GM18520 (cell line): ENCODE data around the gene SLC15A5.

ENCODE experiments used
- ATAC-seq: cut with Tn5 transposase; IDR thresholded peaks from one replicate; pipeline ENCODE4 v1.9.1; 2021; ENCODE audit not compliant: unreplicated experiment

Gene SLC15A5

GRCh38 chr12:16277585-16277984 lies at the start of gene SLC15A5:
Gene SLC15A5 (minus strand): TSS chr12:16277685. CDS start chr12:16277685, 0 bp downstream.
- ATAC-seq: no peak

- no peak for ATAC-seq
These were observed 47.9 kb upstream of the SLC15A5 start for GRCh38 chr12:16325426-16325825.

- no peak for ATAC-seq
These were observed 47.3 kb upstream of the SLC15A5 start for GRCh38 chr12:16324772-16325171.

- ATAC-seq: no peak
These were observed 46.8 kb upstream of the SLC15A5 start for GRCh38 chr12:16324272-16324671.

GRCh38 chr12:16323638-16324037 lies 46.2 kb upstream of the SLC15A5 start:
- no peak for ATAC-seq

- no peak for ATAC-seq
These were observed 45.5 kb upstream of the SLC15A5 start for GRCh38 chr12:16323010-16323409.

GRCh38 chr12:16310934-16311333 lies 33.4 kb upstream of the SLC15A5 start:
- ATAC-seq: no peak

- no peak for ATAC-seq
These were observed 30.5 kb upstream of the SLC15A5 start for GRCh38 chr12:16307856-16308475.

GRCh38 chr12:16303939-16304338 lies 26.5 kb upstream of the SLC15A5 start:
- ATAC-seq: no peak

- no peak for ATAC-seq
These were observed 23.3 kb upstream of the SLC15A5 start for GRCh38 chr12:16300736-16301135.

GRCh38 chr12:16300122-16300521 lies 22.6 kb upstream of the SLC15A5 start:
- no peak for ATAC-seq

- ATAC-seq: no peak
These were observed 21.9 kb upstream of the SLC15A5 start for GRCh38 chr12:16299403-16299802.

GRCh38 chr12:16297521-16297920 lies 20.0 kb upstream of the SLC15A5 start:
- no peak for ATAC-seq

- no peak for ATAC-seq
These were observed 17.0 kb upstream of the SLC15A5 start for GRCh38 chr12:16294376-16294956.

- no peak for ATAC-seq
These were observed 13.5 kb upstream of the SLC15A5 start for GRCh38 chr12:16291032-16291431.

- ATAC-seq: no peak
These were observed 8.1 kb upstream of the SLC15A5 start for GRCh38 chr12:16285586-16285985.

GRCh38 chr12:16282978-16283377 lies 5.5 kb upstream of the SLC15A5 start:
- no peak for ATAC-seq

- ATAC-seq: no peak
These were observed 4.6 kb upstream of the SLC15A5 start for GRCh38 chr12:16282081-16282480.

- ATAC-seq: no peak
These were observed 3.7 kb upstream of the SLC15A5 start for GRCh38 chr12:16281157-16281556.

GRCh38 chr12:16272222-16272621 lies 5.3 kb downstream of the SLC15A5 start:
- no peak for ATAC-seq

GRCh38 chr12:16271062-16271461 lies 6.4 kb downstream of the SLC15A5 start:
- ATAC-seq: no peak

- ATAC-seq: no peak
These were observed 7.5 kb downstream of the SLC15A5 start for GRCh38 chr12:16269946-16270345.

GRCh38 chr12:16266085-16266484 lies 11.4 kb downstream of the SLC15A5 start:
- ATAC-seq: no peak
